NCI-H460 (cell line): ENCODE data around the gene ANKRD13B. TPM values are rescaled to one million over a fixed set of nuclear protein-coding genes. Genes with fewer than 3 reads are reported as not detected.

Experiments
- DNase-seq: peaks from one replicate; pipeline ENCODE4 v3.0.0-alpha.2; 2016; ENCODE audit warnings: low read depth; ENCODE audit errors: extremely low read depth
- total RNA-seq: library from RNA; depleted of rRNA; stranded (reverse); fragments of >200 nt; shearing (Covaris generic); gene quantifications from 2 replicates; pipeline ENCODE4 v1.2.3, GENCODE V29; 2014

Gene ANKRD13B
- total RNA-seq, 1 experiment from 2014 or later: 14.7 TPM

- DNase-seq: peak; percentile 86
Observed at GRCh38 chr17:29591737-29592608, 959 bp upstream of the ANKRD13B start.

GRCh38 chr17:29593591-29594518 lies 923 bp downstream of the ANKRD13B start:
- no peak for DNase-seq

- no peak for DNase-seq
Observed at GRCh38 chr17:29594519-29595090, 1.7 kb downstream of the ANKRD13B start.

- no peak for DNase-seq
Observed at GRCh38 chr17:29595107-29595942, 2.4 kb downstream of the ANKRD13B start.

GRCh38 chr17:29595943-29596774 lies 3.2 kb downstream of the ANKRD13B start:
- no peak for DNase-seq

- DNase-seq: no peak
Observed at GRCh38 chr17:29596811-29597210, 3.9 kb downstream of the ANKRD13B start.

GRCh38 chr17:29597361-29598172 lies 4.6 kb downstream of the ANKRD13B start:
- no peak for DNase-seq

- no peak for DNase-seq
Observed at GRCh38 chr17:29603109-29603674, 10.3 kb downstream of the ANKRD13B start.

GRCh38 chr17:29607557-29608195 lies 14.7 kb downstream of the ANKRD13B start:
- DNase-seq: no peak

- DNase-seq: no peak
Observed at GRCh38 chr17:29608986-29609385, 16.1 kb downstream of the ANKRD13B start.

- no peak for DNase-seq
Observed at GRCh38 chr17:29610395-29610794, 17.5 kb downstream of the ANKRD13B start.

- DNase-seq: no peak
Observed at GRCh38 chr17:29611351-29612093, 18.6 kb downstream of the ANKRD13B start.

GRCh38 chr17:29612094-29612403 lies 19.1 kb downstream of the ANKRD13B start:
- DNase-seq: no peak

GRCh38 chr17:29612404-29613280 lies 19.7 kb downstream of the ANKRD13B start:
- DNase-seq: no peak

GRCh38 chr17:29613352-29613837 lies 20.5 kb downstream of the ANKRD13B start:
- DNase-seq: no peak

- DNase-seq: no peak
Observed at GRCh38 chr17:29613856-29614255, 20.9 kb downstream of the ANKRD13B start.
